Measurements from ENCODE around the gene SMO. TPM values are rescaled to one million over a fixed set of nuclear protein-coding genes. Genes with fewer than 3 reads are reported as not detected.
"Not testable (repeated sequence)": the region's sequence is repeated elsewhere in the genome, so short reads cannot be mapped to it uniquely, and the experiment has no call there.

Gene SMO
- total RNA-seq, 3 donors from 2014 or later = 2.1 to 11.2 (median 2.2) TPM

DNA sequence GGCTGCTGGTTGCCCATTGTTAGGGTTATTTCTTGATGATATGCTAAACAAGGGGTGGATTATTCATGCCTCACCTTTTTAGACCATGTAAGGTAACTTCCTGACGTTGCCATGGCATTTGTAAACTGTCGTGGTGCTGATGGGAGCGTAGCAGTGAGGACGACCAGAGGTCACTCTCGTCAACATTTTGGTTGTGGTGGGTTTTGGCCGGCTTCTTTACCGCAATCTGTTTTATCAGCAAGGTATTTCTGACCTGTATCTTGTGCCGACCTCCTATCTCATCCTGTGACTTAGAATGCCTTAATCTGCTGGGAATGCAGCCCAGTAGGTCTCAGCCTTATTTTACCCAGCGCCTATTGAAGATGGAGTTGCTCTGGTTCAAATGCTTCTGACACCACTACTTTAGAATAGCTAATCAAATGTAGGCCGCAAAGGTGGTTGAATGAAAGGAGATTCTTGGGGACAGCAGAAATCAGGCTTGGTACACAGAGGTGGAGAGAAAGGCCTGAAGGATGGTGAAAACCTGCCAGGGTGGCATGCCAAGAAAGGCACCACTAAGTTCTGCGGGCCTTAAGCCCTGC, 17.9 kb upstream of the SMO start:
- Histone ChIP-seq H3K4me1 (ENCODE audit: low read depth) (peaks cover 7% of the 10 kb centered on the region), H3K36me3 (ENCODE audit: low read depth) (no peaks in the 10 kb centered on the region), H3K4me3 (no peak overlapping the region), H3K9me3 (no peaks in the 10 kb centered on the region)
- no peak for DNase-seq
- TF ChIP-seq, protein P1, sequence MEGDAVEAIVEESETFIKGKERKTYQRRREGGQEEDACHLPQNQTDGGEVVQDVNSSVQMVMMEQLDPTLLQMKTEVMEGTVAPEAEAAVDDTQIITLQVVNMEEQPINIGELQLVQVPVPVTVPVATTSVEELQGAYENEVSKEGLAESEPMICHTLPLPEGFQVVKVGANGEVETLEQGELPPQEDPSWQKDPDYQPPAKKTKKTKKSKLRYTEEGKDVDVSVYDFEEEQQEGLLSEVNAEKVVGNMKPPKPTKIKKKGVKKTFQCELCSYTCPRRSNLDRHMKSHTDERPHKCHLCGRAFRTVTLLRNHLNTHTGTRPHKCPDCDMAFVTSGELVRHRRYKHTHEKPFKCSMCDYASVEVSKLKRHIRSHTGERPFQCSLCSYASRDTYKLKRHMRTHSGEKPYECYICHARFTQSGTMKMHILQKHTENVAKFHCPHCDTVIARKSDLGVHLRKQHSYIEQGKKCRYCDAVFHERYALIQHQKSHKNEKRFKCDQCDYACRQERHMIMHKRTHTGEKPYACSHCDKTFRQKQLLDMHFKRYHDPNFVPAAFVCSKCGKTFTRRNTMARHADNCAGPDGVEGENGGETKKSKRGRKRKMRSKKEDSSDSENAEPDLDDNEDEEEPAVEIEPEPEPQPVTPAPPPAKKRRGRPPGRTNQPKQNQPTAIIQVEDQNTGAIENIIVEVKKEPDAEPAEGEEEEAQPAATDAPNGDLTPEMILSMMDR (IDR thresholded peaks at IDR 0.05) = no peak
- intact Hi-C loops (cut with DNase I, micrococcal nuclease) = no loop called here
- no peak for ATAC-seq

DNA sequence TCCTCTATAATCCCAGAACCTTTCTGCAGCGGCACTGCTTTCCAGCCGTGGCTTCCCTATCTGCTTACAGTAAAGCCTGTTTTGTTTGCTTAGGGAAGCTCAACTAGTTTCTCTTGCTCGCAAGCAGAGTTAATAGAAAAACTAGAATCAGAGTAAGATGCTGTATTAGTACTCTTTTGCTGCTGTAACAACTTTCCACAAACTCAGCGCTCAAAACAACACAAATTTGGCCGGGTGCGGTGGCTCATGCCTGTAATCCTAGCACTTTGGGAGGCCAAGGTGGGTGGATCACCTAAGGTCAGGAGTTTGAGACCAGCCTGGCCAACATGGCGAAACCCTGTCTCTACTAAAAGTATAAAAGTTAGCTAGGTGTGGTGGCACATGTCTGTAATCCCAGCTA, 14.6 kb upstream of the SMO start:
- ATAC-seq; H3K4me1 ChIP-seq (ENCODE audit: low read depth); H3K36me3 ChIP-seq (ENCODE audit: low read depth); H3K4me3 ChIP-seq; intact Hi-C loops (cut with DNase I, micrococcal nuclease); H3K9me3 ChIP-seq; DNase-seq: not testable (repeated sequence)

DNA sequence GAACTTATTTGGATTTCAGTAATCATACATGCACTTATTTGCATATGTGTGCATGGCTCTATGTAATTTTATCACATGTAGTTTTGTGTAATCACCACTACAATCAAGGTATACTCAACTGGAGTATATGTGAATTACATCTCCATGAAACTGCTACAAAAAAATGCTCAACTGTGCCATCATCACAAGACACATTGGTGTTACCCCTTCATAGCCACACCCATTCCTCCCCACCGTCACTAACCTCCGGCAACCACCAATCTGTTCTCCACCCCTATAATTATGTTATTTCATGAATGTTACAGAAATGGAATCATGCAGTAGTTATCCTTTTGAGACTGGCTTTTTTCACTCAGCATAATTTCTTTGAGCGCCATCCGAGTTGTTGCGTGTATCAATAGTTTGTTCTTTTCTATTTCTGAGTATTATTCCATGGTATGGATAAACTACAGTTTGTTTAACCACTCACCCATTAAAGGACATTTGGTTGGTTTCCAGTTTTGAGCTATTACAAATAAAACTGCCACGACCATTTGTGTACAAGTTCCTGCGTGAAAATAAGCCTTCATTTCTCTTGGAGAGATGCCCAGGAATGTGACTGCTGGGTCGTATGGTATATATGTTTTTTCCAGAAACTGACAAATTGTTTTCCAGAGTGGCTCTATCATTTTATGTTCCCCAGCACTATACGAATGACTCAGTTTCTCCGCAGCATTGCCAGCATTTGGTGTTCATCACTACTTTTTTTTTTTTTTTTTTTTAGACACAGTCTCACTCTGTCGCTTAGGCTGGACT, 11.3 kb upstream of the SMO start:
- Histone ChIP-seq H3K4me3 (no peak overlapping the region), H3K36me3 (ENCODE audit: low read depth) (no peaks in the 10 kb centered on the region), H3K9me3 (no peaks in the 10 kb centered on the region), H3K4me1 (ENCODE audit: low read depth) (no peaks in the 10 kb centered on the region)
- intact Hi-C loops (cut with DNase I, micrococcal nuclease) = no loop called here
- TF ChIP-seq, protein P1 (IDR thresholded peaks at IDR 0.05) = no peak
- no peak for DNase-seq
- ATAC-seq = no peak

DNA sequence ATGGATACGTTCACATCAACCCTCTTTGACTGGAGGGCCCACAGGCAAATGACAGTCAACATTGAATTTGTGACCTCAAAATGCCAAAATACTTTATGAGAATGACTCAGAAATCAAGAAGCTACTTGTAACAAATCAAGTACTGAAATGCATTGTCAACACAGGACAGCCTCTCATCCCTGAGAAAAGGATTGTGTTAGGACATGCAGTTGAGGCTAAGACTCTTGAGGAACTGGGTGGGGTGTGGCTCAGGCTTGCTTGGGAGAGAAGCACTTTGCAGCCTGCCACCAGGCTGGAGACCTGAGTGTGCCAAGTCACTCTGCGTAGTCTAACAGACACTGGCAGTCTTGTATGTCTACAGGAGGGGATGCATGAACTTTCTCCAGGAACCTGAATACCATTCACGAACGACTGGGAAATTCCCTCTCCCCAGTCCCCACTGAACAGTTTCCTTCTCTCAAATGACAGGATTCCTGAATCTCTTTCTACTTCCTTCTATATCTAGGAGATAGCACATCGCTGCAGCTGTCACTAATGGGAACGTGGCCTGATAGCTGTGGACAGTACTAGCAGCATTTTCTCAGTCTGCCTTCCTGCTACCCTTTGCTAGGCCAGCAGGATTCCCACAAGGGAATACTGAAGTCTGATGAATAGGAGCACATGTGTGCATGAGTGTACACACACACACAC, 3.3 kb upstream of the SMO start:
- TF ChIP-seq, protein P1 (IDR thresholded peaks at IDR 0.05) = no peak
- H3K4me1 ChIP-seq (ENCODE audit: low read depth) = peaks cover 4% of the 10 kb centered on the region
- H3K9me3 ChIP-seq = no peaks in the 10 kb centered on the region
- intact Hi-C loops (cut with DNase I, micrococcal nuclease) = no loop called here
- H3K4me3 ChIP-seq = no peak overlapping the region
- DNase-seq (no peak), ATAC-seq (no peak)
- H3K36me3 ChIP-seq (ENCODE audit: low read depth) = no peaks in the 10 kb centered on the region

DNA sequence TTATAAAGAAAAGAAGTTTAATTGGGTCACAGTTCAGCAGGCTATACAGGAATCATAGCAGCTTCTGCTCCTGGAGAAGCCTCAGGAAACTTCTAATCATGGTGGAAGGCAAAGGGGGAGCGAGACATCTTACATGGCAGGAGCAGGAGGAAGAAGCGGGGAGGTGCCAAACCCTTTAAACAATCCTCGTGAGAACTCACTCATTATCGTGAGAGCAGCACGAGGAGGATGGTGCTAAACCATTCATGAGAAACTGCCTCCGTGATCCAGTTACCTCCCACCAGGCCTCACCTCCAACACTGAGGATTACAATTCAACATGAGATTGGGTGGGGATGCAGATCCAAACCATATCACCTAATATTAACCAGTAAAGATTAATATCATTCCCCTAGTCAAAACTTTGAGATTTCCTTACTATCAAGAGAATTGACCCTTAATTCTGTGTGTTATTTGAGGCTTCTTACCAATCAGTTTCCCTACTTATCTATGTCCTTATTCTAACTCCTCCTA, 1.6 kb upstream of the SMO start:
- Histone ChIP-seq H3K4me1 (ENCODE audit: low read depth) (peaks cover 4% of the 10 kb centered on the region), H3K9me3 (no peaks in the 10 kb centered on the region), H3K36me3 (ENCODE audit: low read depth) (no peaks in the 10 kb centered on the region), H3K4me3 (no peak overlapping the region)
- no peak for DNase-seq
- ATAC-seq = no peak
- intact Hi-C loops (cut with DNase I, micrococcal nuclease) = no loop called here
- TF ChIP-seq, protein P1 (IDR thresholded peaks at IDR 0.05) = no peak

All from mucosa of descending colon (tissue), 3 donors.